ACHN (cell line): ENCODE measurements around the gene CPSF4L.

Experiments
- DNase-seq: peaks from one replicate; pipeline ENCODE4 v3.0.0-alpha.2; 2015
- in situ Hi-C: cut with HindIII; loops from 2 replicates; pipeline ENCODE4 v1.10.0; 2017; ENCODE audit warnings: low sequenced_read_pairs, low pct_ligation_motif_present, low pct_unique_long_range_greater_than_20kb

The CPSF4L gene

GRCh38 chr17:73250851-73251640, 10.6 kb downstream of the CPSF4L start:
- no peak for DNase-seq
- in situ Hi-C loops, result no loop called here

GRCh38 chr17:73249700-73250099, 12.0 kb downstream of the CPSF4L start:
- in situ Hi-C loops, result no loop called here
- DNase-seq, result no peak

DNA sequence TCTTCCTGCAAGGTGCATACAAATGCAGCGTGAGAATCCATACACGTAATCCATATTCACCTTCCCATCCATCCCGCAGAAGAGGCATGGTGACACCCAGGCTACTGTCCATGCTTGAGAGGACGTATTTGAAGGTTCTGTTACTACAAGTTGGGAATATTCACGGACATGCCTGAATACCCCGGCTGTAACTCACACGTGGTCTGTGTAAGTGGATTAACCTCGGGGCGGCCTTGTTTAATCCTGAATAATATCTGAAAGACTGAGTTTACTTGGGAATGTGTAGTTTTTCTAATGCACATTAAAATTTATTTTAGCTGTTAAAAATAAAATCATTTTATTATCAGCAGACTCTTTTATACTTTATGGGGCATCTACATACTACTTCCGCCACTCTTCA, 13.1 kb downstream of the CPSF4L start:
- in situ Hi-C loops, result no loop called here
- DNase-seq, result no peak

DNA sequence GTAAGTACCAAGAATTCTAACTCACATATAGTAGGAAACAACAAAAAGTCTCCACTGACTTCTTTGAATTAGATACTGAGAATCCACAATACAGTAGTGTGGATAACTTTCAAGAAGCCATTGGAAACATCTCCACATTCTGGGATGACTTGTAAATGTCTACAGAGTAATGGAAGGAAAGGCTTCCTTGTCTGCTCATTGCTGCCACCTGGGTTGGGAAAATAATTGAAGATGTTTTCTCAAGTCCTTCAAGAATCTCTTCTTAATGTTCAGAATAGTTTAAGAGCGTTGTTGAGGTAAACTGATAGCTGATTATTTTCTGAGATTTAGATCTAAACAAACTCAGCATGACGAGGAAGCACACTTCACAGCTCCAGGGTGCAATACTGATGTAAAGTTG, 14.0 kb downstream of the CPSF4L start:
- DNase-seq, result peak; percentile 17
- in situ Hi-C loops, result no loop called here

DNA sequence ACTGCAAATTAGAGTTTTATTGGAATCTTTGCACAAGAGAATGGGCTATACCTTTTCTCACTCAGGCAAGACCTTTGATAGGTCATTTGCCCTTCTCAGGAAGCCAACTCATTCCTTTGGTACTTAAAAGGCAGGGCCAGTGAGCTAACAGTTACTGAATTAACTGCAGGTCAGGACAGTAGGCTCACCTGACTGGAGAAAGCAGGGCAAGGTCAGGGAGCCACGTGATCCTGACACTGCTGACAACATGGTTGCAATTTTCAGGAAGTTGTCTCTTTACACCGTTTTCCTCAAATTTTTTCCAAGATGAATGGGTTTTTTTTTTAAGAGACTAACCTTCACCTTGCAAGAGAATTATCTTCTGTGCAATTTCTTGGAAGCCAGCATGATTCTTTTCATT, 21.1 kb downstream of the CPSF4L start:
- DNase-seq, result no peak
- in situ Hi-C loops, result no loop called here

- in situ Hi-C loops, result no loop called here
- no peak for DNase-seq
Observed at GRCh38 chr17:73237714-73238113, 24.0 kb downstream of the CPSF4L start.

- no peak for DNase-seq
- in situ Hi-C loops, result no loop called here
Observed at GRCh38 chr17:73234736-73235135, 26.9 kb downstream of the CPSF4L start.

DNA sequence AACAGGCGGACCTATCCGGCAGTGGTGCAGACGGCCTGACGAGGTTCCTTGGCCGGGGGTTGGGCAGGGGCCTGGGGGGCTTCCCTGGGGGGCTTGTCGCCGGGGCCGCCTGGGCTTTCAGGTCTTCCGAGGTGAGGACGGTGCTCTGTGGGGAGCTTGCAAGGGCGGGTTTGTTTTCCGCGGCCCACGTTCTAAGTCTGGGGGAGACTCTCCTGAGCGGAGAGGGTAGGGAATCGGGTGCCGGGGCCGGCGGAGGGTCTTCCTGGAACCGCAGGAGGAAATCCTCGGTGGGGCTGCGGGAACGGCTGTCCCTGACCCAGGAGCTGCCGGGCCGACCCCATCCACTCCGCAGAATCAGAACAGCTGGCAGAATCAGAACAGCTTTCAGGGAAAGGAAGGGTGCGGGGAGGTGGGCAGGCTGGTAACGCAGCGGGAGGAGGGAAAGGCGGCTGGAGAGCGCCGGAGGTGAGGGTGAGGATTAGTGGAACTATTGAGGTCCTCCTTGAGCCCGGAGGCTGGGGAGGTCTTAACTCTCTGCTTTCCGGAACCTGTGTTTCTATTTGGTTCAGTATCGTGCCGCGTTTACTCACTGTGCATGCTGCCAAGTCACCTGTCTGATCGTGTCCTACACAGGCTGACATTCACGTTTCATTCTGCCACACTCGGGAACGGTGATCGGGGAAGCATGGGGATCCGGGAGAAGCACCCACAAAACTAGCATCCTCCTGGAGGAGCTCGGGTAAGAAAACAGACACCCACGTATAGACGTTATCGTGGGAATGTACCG, 28.9 kb downstream of the CPSF4L start:
- DNase-seq, result peak; percentile 42
- in situ Hi-C loops, result no loop called here

DNA sequence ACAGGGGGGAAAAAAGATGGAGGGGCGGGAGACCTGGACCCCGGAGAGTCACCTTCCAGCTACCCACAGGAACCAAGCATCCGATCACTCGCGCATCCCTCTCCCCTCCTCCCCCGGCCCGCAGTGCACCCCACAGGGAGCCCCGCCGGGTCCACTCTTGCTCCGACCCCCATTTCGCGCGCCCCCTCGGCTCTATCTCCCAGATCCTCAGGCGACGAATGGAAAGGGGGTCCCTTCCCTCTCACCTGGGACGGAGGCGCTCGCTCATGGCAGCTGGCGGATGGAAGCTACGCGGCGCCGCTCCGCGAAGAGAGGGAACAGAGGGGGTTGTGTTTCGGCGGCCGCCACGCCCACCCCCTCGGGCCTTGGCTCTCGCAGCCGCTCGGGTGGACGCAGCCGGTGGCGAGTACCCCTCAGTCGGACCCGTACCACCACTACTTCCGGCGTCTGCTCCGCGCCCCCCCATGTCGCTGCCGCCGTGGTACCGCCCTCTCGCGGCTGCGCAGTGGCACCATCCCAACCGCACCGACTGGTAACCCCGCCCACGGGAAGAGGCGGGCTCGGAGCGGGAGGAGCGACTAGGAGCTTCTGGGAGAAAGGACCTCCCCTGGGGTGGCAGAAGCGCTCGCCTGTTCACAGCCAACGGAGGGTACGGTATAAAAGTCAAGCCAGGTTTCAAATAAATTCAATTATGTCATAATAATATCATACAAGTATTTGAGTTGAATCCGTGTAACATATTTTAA, 29.7 kb downstream of the CPSF4L start:
- in situ Hi-C loops, result no loop called here

DNA sequence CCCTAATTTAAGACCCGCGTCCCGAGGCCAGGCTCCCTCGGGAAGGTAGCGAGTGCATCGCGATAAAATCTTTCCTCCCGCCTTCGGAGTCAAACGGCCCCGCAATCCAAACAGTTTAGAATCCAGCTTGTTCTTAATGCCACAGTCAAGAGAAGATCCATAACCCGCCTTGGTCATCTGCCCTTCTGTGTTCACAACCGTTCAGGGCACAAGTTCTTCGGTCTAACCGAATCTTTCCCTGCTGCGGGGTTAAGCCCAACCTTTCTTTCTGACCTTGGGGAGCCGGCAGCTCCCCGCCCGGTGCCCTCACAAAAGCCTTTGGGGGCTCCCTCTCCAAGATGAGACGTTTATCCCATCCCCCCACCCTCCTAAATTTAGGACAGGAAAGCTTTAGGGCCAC, 30.3 kb downstream of the CPSF4L start:
- peak; percentile 48 for DNase-seq
- in situ Hi-C loops, result no loop called here

More for the DNA sequence above, 29.7 kb downstream of the CPSF4L start:
- peak; percentile 95 for DNase-seq

DNA sequence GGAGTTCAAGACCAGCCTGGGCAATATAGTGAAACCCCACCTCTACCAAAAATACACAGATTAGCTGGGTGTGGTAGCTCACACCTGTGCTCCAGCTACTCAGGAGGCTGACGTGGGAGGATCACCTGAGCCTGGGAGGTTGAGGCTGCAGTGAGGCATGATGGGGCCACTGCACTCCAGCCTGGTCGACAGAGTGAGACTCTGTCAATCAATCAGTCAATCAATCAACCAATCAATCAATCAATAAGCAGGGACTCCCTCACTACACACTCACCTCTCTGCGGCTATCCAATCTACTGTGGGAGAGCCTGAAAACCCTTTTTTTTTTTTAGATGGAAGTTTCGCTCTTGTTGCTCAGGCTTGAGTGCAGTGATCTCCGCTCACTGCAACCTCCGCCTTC, 31.6 kb downstream of the CPSF4L start:
- no peak for DNase-seq
- in situ Hi-C loops, result no loop called here

DNA sequence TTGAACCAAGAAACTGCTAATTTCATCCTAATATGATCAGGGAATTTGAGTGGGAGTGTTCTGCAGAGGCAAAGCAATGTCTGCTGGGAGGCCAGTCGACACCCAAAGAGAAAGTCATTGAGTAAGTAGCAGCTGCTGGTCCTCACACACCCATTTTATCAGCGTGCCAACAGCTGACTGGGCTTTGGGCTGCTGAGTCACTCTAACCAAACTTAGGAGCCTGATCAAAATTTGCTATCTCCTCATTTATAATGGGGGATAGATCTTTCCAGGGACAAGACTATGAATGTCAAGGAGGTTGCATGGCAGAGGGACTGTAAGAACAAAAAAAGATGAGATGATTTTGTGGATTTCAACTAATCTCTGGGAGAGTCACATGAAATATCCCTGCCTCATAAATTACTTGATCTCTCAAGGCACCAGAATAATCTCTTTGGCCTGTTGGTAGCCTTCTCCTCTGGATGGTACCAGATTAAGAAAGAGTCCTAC, 32.9 kb downstream of the CPSF4L start:
- in situ Hi-C loops, result no loop called here
- peak; percentile 59 for DNase-seq

- in situ Hi-C loops, result no loop called here
- no peak for DNase-seq
Observed at GRCh38 chr17:73227944-73228343, 33.7 kb downstream of the CPSF4L start.

DNA sequence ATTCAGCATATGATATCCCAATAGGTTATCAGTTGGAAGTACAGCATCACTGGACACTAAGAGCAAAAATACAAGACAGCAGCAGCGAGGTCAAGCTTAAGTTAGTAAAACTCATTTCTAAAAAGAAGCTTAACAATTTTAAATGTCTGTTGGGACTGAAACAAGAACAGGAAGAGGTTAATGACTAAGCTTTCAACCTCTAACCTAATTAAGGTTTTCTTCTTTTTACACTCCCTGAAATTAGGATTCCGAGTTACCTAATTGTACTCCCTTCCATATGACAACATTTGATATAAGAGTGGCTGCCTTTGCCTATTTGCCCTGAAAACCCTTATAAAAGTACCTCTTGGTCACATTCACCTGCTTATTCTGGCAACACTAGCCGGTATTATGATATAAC, 34.3 kb downstream of the CPSF4L start:
- DNase-seq, result no peak
- in situ Hi-C loops, result no loop called here

- no peak for DNase-seq
- in situ Hi-C loops, result no loop called here
Observed at GRCh38 chr17:73226556-73227172, 35.0 kb downstream of the CPSF4L start.

DNA sequence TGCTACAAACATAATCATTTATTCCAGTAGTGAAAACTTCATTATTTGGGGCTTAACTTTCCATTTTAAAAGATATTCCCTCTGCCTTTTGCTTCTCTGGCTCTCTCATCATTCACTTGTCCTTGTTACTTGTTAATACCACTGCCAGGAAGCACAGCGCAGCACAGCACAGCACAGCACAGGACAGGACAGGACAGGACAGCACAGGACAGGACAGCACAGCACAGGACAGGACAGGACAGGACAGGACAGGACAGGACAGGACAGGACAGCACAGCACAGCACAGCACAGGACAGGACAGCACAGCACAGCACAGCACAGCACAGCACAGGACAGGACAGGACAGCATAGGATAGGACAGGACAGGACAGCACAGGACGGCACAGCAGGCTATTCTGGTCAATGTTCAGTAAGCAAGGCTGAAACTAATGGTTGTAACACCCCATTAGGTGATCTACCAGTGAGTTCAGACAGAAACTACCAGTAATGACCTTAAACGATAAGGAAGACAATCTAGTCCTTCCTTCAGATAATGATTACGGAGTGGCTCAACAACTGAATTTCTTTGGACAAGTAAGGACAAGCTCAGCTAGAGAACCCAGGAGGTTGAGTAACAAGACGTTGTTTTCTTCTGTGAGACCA, 36.9 kb downstream of the CPSF4L start:
- no peak for DNase-seq
- in situ Hi-C loops, result no loop called here

- DNase-seq, result no peak
- in situ Hi-C loops, result no loop called here
Observed at GRCh38 chr17:73224237-73224636, 37.4 kb downstream of the CPSF4L start.

- no peak for DNase-seq
- in situ Hi-C loops, result no loop called here
Observed at GRCh38 chr17:73223626-73224230, 38.0 kb downstream of the CPSF4L start.
